SU-DHL-6 (cell line): ENCODE results near the gene EFCAB11.

Experiments used
- EZH2phosphoT487 ChIP-seq: fragments of 200-600 bp; sonication (generic), shearing (Covaris generic); conservative IDR thresholded peaks from 2 replicates; pipeline ENCODE4 v1.6.1; 2018; ENCODE audit warnings: mild to moderate bottlenecking, antibody characterized with exemption, low read length, moderate library complexity, mixed read lengths
- TF ChIP-seq, protein P1 (sequence below): fragments of 200-600 bp; sonication (generic); IDR thresholded peaks from one replicate; pipeline ENCODE4 v1.5.1; 2017; ENCODE audit warnings: antibody characterized with exemption, mild to moderate bottlenecking, low read length, moderate library complexity; ENCODE audit not compliant: insufficient read depth, poor library complexity, severe bottlenecking

- TF ChIP-seq, protein P1, sequence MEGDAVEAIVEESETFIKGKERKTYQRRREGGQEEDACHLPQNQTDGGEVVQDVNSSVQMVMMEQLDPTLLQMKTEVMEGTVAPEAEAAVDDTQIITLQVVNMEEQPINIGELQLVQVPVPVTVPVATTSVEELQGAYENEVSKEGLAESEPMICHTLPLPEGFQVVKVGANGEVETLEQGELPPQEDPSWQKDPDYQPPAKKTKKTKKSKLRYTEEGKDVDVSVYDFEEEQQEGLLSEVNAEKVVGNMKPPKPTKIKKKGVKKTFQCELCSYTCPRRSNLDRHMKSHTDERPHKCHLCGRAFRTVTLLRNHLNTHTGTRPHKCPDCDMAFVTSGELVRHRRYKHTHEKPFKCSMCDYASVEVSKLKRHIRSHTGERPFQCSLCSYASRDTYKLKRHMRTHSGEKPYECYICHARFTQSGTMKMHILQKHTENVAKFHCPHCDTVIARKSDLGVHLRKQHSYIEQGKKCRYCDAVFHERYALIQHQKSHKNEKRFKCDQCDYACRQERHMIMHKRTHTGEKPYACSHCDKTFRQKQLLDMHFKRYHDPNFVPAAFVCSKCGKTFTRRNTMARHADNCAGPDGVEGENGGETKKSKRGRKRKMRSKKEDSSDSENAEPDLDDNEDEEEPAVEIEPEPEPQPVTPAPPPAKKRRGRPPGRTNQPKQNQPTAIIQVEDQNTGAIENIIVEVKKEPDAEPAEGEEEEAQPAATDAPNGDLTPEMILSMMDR = no peak
- TF ChIP-seq EZH2phosphoT487 = no peak
These were observed 41.8 kb downstream of the EFCAB11 start for GRCh38 chr14:89912667-89913211.
